Karpas-422 (cell line): ENCODE results near the gene SHISA8. TPM values are rescaled to one million over a fixed set of nuclear protein-coding genes. Genes with fewer than 3 reads are reported as not detected.

ENCODE experiments used
- small RNA-seq: library from RNA; depleted of rRNA; stranded (forward); fragments of <200 nt; gene quantifications from one replicate; pipeline ENCODE3, GENCODE V24; 2014
- total RNA-seq: library from RNA; depleted of rRNA; stranded (reverse); fragments of >200 nt; shearing (Covaris generic); gene quantifications from 2 replicates; pipeline ENCODE4 v1.2.3, GENCODE V29; 2014; ENCODE audit warnings: low replicate concordance; rRNA removed

The SHISA8 gene
- total RNA-seq, 1 experiment from 2014 or later = 3.2 TPM

Small RNAs within 50 kb of the gene (small RNA-seq; reads per million reads assigned to genes)
- 4.6 reads per million, percentile 78 among the genes with 10 or more reads in this experiment for gene MIR33A

Other genes with a start within 250 kb of the SHISA8 start
- gene SNU13, start 226.2 kb downstream of the SHISA8 start, total RNA-seq = 148 and 185 TPM in 2 replicates
- 4.9 and 8.2 TPM in 2 replicates for gene MEI1, start 215.6 kb downstream of the SHISA8 start, total RNA-seq
- 4.4 and 12.5 TPM in 2 replicates for gene CCDC134, start 114.4 kb downstream of the SHISA8 start, total RNA-seq
- gene SREBF2, start 82.0 kb downstream of the SHISA8 start, total RNA-seq = 159 and 190 TPM in 2 replicates
- 130 and 141 TPM in 2 replicates for gene TNFRSF13C, start 11.7 kb upstream of the SHISA8 start, total RNA-seq
- 83.8 and 108 TPM in 2 replicates for gene CENPM, start 32.1 kb upstream of the SHISA8 start, total RNA-seq
- gene SEPTIN3, start 54.4 kb upstream of the SHISA8 start, total RNA-seq = not detected in 2 replicates
- 0.19 and 0.43 TPM in 2 replicates for gene WBP2NL, start 83.7 kb upstream of the SHISA8 start, total RNA-seq
- 19.3 and 26.1 TPM in 2 replicates for gene NAGA, start 155.7 kb upstream of the SHISA8 start, total RNA-seq
- gene PHETA2, start 159.2 kb upstream of the SHISA8 start, total RNA-seq = not detected in 2 replicates
- 12.6 and 35.9 TPM in 2 replicates for gene SMDT1, start 164.6 kb upstream of the SHISA8 start, total RNA-seq
- 32.8 and 44.7 TPM in 2 replicates for gene NDUFA6, start 175.7 kb upstream of the SHISA8 start, total RNA-seq
- 2.9 and 7.4 TPM in 2 replicates for gene CYP2D6, start 215.7 kb upstream of the SHISA8 start, total RNA-seq